Common myeloid progenitor, CD34-positive (primary cell): ENCODE results near the gene HRH3.

Source experiments
- CTCF ChIA-PET: fragments of 350-600 bp; sonication (Branson Sonifier 250); formaldehyde crosslinking; loops from one replicate; lab custom pipeline; 2021; ENCODE audit warnings: antibody characterized with exemption; lab: Charles Lee
- POLR2A ChIA-PET: fragments of 350-600 bp; sonication (Branson Sonifier 250); formaldehyde crosslinking; loops from one replicate; lab custom pipeline; 2021; ENCODE audit warnings: antibody characterized with exemption; lab: Charles Lee
- DNase-seq, 3 donors: peaks; one replicate each; pipeline versions ENCODE4 v3.0.0 to v3.0.0-alpha.2; 2013
- H3K27ac ChIP-seq, 2 experiments: 1 replicate in 1 of 2; 2 replicates in 1 of 2; pipeline ENCODE4 v1.7.0; 2013; ENCODE audit warnings: inconsistent platforms in 2 of 2, low read length in 2 of 2, mild to moderate bottlenecking in 2 of 2, low read depth in 1 of 2, moderate library complexity in 1 of 2; ENCODE audit not compliant: severe bottlenecking in 2 of 2, insufficient read depth in 1 of 2, poor library complexity in 1 of 2
- H3K27me3 ChIP-seq, 5 experiments: replicated peaks in 2 of 5; 1 replicate in 3 of 5; 2 replicates in 2 of 5; pipeline versions ENCODE4 v1.6.1 to v1.7.0; 2013; ENCODE audit warnings: low read length in 4 of 5, mild to moderate bottlenecking in 2 of 5, moderate library complexity in 2 of 5, inconsistent platforms in 1 of 5; ENCODE audit not compliant: insufficient read depth in 5 of 5, control insufficient read depth in 4 of 5
- H3K36me3 ChIP-seq, 4 experiments: 1 replicate in 2 of 4; 2 replicates in 2 of 4; pipeline versions ENCODE4 v1.6.1 to v1.7.0; 2013; ENCODE audit warnings: low read length in 3 of 4, control low read depth in 1 of 4, mild to moderate bottlenecking in 1 of 4; ENCODE audit not compliant: control insufficient read depth in 4 of 4, insufficient read depth in 4 of 4
- H3K4me1 ChIP-seq, 4 experiments: 1 replicate in 3 of 4; 2 replicates in 1 of 4; pipeline versions ENCODE4 v1.6.1 to v1.7.1; 2013; ENCODE audit warnings: low read length in 3 of 4, mild to moderate bottlenecking in 3 of 4, control low read depth in 1 of 4, inconsistent platforms in 1 of 4, moderate library complexity in 1 of 4; ENCODE audit not compliant: control insufficient read depth in 4 of 4, insufficient read depth in 4 of 4; ENCODE audit errors: control extremely low read depth in 1 of 4
- H3K4me3 ChIP-seq, 7 experiments: 1 replicate in 4 of 7; 2 replicates in 3 of 7; pipeline versions ENCODE4 v1.5.1 to v1.7.0; 2013; ENCODE audit warnings: mild to moderate bottlenecking in 7 of 7, low read length in 6 of 7, moderate library complexity in 6 of 7, inconsistent platforms in 2 of 7, low read depth in 2 of 7, control low read depth in 1 of 7; ENCODE audit not compliant: insufficient read depth in 4 of 7, control insufficient read depth in 1 of 7; ENCODE audit errors: extremely low read depth in 1 of 7
- H3K9me3 ChIP-seq, 5 experiments: 1 replicate in 4 of 5; 2 replicates in 1 of 5; pipeline versions ENCODE4 v1.6.1 to v1.7.1; 2013; ENCODE audit warnings: low read length in 4 of 5, mild to moderate bottlenecking in 2 of 5, inconsistent platforms in 1 of 5, low read depth in 1 of 5, moderate library complexity in 1 of 5; ENCODE audit not compliant: control insufficient read depth in 4 of 5, insufficient read depth in 2 of 5; ENCODE audit errors: control extremely low read depth in 1 of 5
- WGBS: methylation state at CpG from one replicate; pipeline ENCODE4 v1.1.5; 2013; ENCODE audit not compliant: insufficient coverage; 5-methylcytosine and 5-hydroxymethylcytosine counted together

The HRH3 gene

GRCh38 chr20:62226707-62227590 lies 6.9 kb upstream of the HRH3 start:
- WGBS = 85% methylated on average over 23 of the region's 24 CpGs
- H3K4me3 ChIP-seq = no peak overlapping the region
- POLR2A ChIA-PET = no interaction called here
- H3K9me3 ChIP-seq = no peaks in the 10 kb centered on the region
- CTCF ChIA-PET = no interaction called here
- H3K27me3 ChIP-seq = peaks cover 0 to 62% (median 5%) of the 10 kb centered on the region in 5 experiments
- no peaks in the 10 kb centered on the region for H3K4me1 ChIP-seq
- no peaks in the 10 kb centered on the region for H3K36me3 ChIP-seq
- no peak overlapping the region for H3K27ac ChIP-seq
- no peak for DNase-seq

- H3K9me3 ChIP-seq = no peaks in the 10 kb centered on the region
- ChIA-PET POLR2A (no interaction called here), CTCF (no interaction called here)
- no peaks in the 10 kb centered on the region for H3K36me3 ChIP-seq
- DNase-seq = no peak
- H3K4me3 ChIP-seq = no peak overlapping the region
- H3K27me3 ChIP-seq = peaks cover 0 to 71% (median 11%) of the 10 kb centered on the region in 5 experiments
- 91% methylated on average over 16 of the region's 17 CpGs for WGBS
- no peak overlapping the region for H3K27ac ChIP-seq
- H3K4me1 ChIP-seq = peaks cover 0 to 5% (median 3%) of the 10 kb centered on the region in 4 experiments
Measured at GRCh38 chr20:62225820-62226635, 6.0 kb upstream of the HRH3 start.

- no peak overlapping the region for H3K4me3 ChIP-seq
- H3K9me3 ChIP-seq = no peaks in the 10 kb centered on the region
- peaks cover 0 to 79% (median 11%) of the 10 kb centered on the region in 5 experiments for H3K27me3 ChIP-seq
- 94% methylated on average over 12 of the region's 13 CpGs for WGBS
- CTCF ChIA-PET = interaction anchor here (0.7 to 1.1 kb wide), 2 partner anchors 13 to 77 kb away, joined by 3 read pairs; partner anchors contain the start of gene ADRM1
- H3K27ac ChIP-seq = no peak overlapping the region
- H3K4me1 ChIP-seq = peaks cover 0 to 13% (median 8%) of the 10 kb centered on the region in 4 experiments
- DNase-seq = no peak
- POLR2A ChIA-PET = no interaction called here
- no peaks in the 10 kb centered on the region for H3K36me3 ChIP-seq
Measured at GRCh38 chr20:62225026-62225425, 4.9 kb upstream of the HRH3 start.

- Histone ChIP-seq H3K4me3 (no peak overlapping the region), H3K36me3 (no peaks in the 10 kb centered on the region), H3K9me3 (no peaks in the 10 kb centered on the region), H3K27me3 (peaks cover 0 to 83% (median 12%) of the 10 kb centered on the region in 5 experiments), H3K4me1 (peaks cover 0 to 19% (median 13%) of the 10 kb centered on the region in 4 experiments), H3K27ac (no peak overlapping the region)
- POLR2A ChIA-PET = no interaction called here
- CTCF ChIA-PET = interaction anchor here (1.1 kb wide), 1 partner anchor 78 kb away, joined by 3 read pairs; the partner anchor contains the start of gene ADRM1
- WGBS = 78% methylated on average over 10 of the region's 21 CpGs
- no peak for DNase-seq
Measured at GRCh38 chr20:62224113-62224855, 4.2 kb upstream of the HRH3 start.

- Histone ChIP-seq H3K4me1 (peaks cover 0 to 19% (median 14%) of the 10 kb centered on the region in 4 experiments), H3K27me3 (peaks cover 0 to 87% (median 16%) of the 10 kb centered on the region in 5 experiments), H3K4me3 (no peak overlapping the region), H3K27ac (no peak overlapping the region), H3K9me3 (no peaks in the 10 kb centered on the region), H3K36me3 (no peaks in the 10 kb centered on the region)
- CTCF ChIA-PET = no interaction called here
- POLR2A ChIA-PET = interaction anchor here (0.6 kb wide), 1 partner anchor 47 kb away, joined by 4 read pairs; no protein-coding TSS in a partner anchor
- DNase-seq = no peak
- WGBS = 89% methylated on average over 9 of the region's 9 CpGs
Measured at GRCh38 chr20:62223571-62223970, 3.5 kb upstream of the HRH3 start.

GRCh38 chr20:62222972-62223371 lies 2.9 kb upstream of the HRH3 start:
- Histone ChIP-seq H3K36me3 (no peaks in the 10 kb centered on the region), H3K4me3 (no peak overlapping the region), H3K27me3 (peaks cover 0 to 87% (median 21%) of the 10 kb centered on the region in 5 experiments), H3K4me1 (peaks cover 0 to 19% (median 14%) of the 10 kb centered on the region in 4 experiments), H3K9me3 (no peaks in the 10 kb centered on the region), H3K27ac (no peak overlapping the region)
- no peak for DNase-seq
- ChIA-PET POLR2A (interaction anchor here (0.6 kb wide), 1 partner anchor 48 kb away, joined by 4 read pairs; no protein-coding TSS in a partner anchor), CTCF (no interaction called here)
- WGBS = 89% methylated on average over 13 of the region's 13 CpGs
